A549 treated with CORT108297 at 1 μM for 4 hours (cell line): Measurements from ENCODE around the gene CD3D. TPM values are rescaled to one million over a fixed set of nuclear protein-coding genes. Genes with fewer than 3 reads are reported as not detected.

Experiments used
- total RNA-seq: library from RNA; stranded (reverse); fragments of 200-300 nt; extraction: Qiagen RNA extraction; gene quantifications from 5 replicates; pipeline ENCODE4 v1.2.3, GENCODE V29; 2022

The CD3D gene
- total RNA-seq, result not detected in 5 replicates

GRCh38 chr11:118342503-118343161 lies at the start of gene CD3D:
Gene CD3D (minus strand): TSS chr11:118342705. CDS start chr11:118342607, 98 bp downstream.

GRCh38 chr11:118359295-118359958 lies 16.9 kb upstream of the CD3D start, which contains the start of gene UBE4A:
Gene UBE4A (plus strand): TSS chr11:118359600. CDS start chr11:118365081, 5,481 bp downstream.

GRCh38 chr11:118343981-118344515 lies 1.5 kb upstream of the CD3D start, which contains the start of gene CD3G:
Gene CD3G (plus strand): TSS chr11:118344344. CDS start chr11:118344424, 80 bp downstream.

GRCh38 chr11:118304568-118305248 lies 37.8 kb downstream of the CD3D start, which contains the start of gene CD3E:
Gene CD3E (plus strand): TSS chr11:118304730. CDS start chr11:118304953, 223 bp downstream.

Other genes with a start within 250 kb of the CD3D start
- gene SCN4B, start 189.9 kb downstream of the CD3D start, total RNA-seq, result 0.03 to 0.08 TPM (median 0.07 TPM) in 5 replicates
- gene SCN2B, start 166.1 kb downstream of the CD3D start, total RNA-seq, result not detected in 5 replicates
- not detected in 5 replicates for gene JAML, start 117.7 kb downstream of the CD3D start, total RNA-seq
- gene MPZL3, start 90.3 kb downstream of the CD3D start, total RNA-seq, result 0.29 to 0.47 TPM (median 0.32 TPM) in 5 replicates
- 0.15 TPM in 1 of 5 replicates, not detected in the others for gene MPZL2, start 78.4 kb downstream of the CD3D start, total RNA-seq
- gene CD3E, start 38.0 kb downstream of the CD3D start, total RNA-seq, result not detected in 5 replicates
- not detected in 5 replicates for gene CD3G, start 1.6 kb upstream of the CD3D start, total RNA-seq
- gene UBE4A, start 16.9 kb upstream of the CD3D start, total RNA-seq, result 8.8 to 11.4 TPM (median 9.7 TPM) in 5 replicates
- gene ATP5MG, start 58.9 kb upstream of the CD3D start, total RNA-seq, result 163 to 210 TPM (median 186 TPM) in 5 replicates
- 11.4 to 15.1 TPM (median 13.5 TPM) in 5 replicates for gene KMT2A, start 93.8 kb upstream of the CD3D start, total RNA-seq
- not detected in 5 replicates for gene TTC36, start 184.8 kb upstream of the CD3D start, total RNA-seq
- 0.17 to 0.88 TPM (median 0.44 TPM) in 5 replicates for gene TMEM25, start 188.5 kb upstream of the CD3D start, total RNA-seq
- gene IFT46, start 223.2 kb upstream of the CD3D start, total RNA-seq, result 15.0 to 19.3 TPM (median 17.4 TPM) in 5 replicates
- gene ARCN1, start 229.7 kb upstream of the CD3D start, total RNA-seq, result 85.6 to 100.0 TPM (median 87.1 TPM) in 5 replicates